ENCODE measurements around the gene ZNF444.

DNA sequence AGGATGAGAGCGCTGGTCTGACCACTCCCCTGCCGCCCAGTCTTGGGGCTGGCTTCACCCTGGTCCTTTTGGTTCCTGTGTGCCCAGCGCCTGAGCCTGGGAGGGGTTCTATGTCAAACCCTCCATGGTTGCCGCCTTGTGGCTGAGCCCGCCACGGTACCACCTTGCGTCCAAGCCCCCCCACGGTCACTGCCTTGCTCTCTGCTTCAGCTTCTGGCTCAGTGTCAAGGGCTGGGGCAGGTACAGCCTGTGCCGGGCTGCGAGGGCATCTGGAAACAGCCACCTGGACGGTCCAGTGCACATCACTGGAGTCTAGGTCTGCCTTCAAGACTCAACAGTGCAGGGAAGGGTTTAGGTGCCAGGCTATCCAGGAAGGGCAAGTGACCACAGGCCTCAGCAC lies 20.4 kb downstream of the ZNF444 start:
- no peak for TF ChIP-seq POLR2A (IDR thresholded peaks at IDR 0.05)
- TF ChIP-seq, protein P1, sequence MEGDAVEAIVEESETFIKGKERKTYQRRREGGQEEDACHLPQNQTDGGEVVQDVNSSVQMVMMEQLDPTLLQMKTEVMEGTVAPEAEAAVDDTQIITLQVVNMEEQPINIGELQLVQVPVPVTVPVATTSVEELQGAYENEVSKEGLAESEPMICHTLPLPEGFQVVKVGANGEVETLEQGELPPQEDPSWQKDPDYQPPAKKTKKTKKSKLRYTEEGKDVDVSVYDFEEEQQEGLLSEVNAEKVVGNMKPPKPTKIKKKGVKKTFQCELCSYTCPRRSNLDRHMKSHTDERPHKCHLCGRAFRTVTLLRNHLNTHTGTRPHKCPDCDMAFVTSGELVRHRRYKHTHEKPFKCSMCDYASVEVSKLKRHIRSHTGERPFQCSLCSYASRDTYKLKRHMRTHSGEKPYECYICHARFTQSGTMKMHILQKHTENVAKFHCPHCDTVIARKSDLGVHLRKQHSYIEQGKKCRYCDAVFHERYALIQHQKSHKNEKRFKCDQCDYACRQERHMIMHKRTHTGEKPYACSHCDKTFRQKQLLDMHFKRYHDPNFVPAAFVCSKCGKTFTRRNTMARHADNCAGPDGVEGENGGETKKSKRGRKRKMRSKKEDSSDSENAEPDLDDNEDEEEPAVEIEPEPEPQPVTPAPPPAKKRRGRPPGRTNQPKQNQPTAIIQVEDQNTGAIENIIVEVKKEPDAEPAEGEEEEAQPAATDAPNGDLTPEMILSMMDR (IDR thresholded peaks at IDR 0.05 in 4 of 5, conservative IDR thresholded peaks at IDR 0.05 in 1 of 5) = no peak

Measured in gastrocnemius medialis (tissue), 4 donors.